H9 (cell line): ENCODE results near the gene INTS6L. TPM values are rescaled to one million over a fixed set of nuclear protein-coding genes. Genes with fewer than 3 reads are reported as not detected.

ENCODE experiments used
- DNase-seq: peaks from one replicate; pipeline ENCODE4 v3.0.0-alpha.2; 2017
- H2AFZ ChIP-seq: one replicate; pipeline ENCODE4 v1.6.1; 2013; ENCODE audit warnings: mild to moderate bottlenecking, low read length, control low read depth, moderate library complexity
- H2AK5ac ChIP-seq: 2 replicates; pipeline ENCODE4 v1.6.1; 2013; ENCODE audit warnings: low read length, control low read depth, mixed read lengths; ENCODE audit not compliant: insufficient read length
- H2BK120ac ChIP-seq: one replicate; pipeline ENCODE4 v1.6.1; 2013; ENCODE audit warnings: low read depth, mild to moderate bottlenecking, low read length, control low read depth, inconsistent platforms; ENCODE audit not compliant: poor library complexity, severe bottlenecking
- H2BK12ac ChIP-seq: 2 replicates; pipeline ENCODE4 v1.6.1; 2013; ENCODE audit warnings: low read length, control low read depth, mixed read lengths, low read depth; ENCODE audit not compliant: insufficient read length
- H2BK15ac ChIP-seq: 2 replicates; pipeline ENCODE4 v1.6.1; 2013; ENCODE audit warnings: low read depth, low read length, control low read depth
- H2BK20ac ChIP-seq: one replicate; pipeline ENCODE4 v1.6.1; 2013; ENCODE audit warnings: low read depth, mild to moderate bottlenecking, low read length, control low read depth, inconsistent platforms; ENCODE audit not compliant: poor library complexity, severe bottlenecking
- H2BK5ac ChIP-seq: 2 replicates; pipeline ENCODE4 v1.6.1; 2013; ENCODE audit warnings: low read length, control low read depth, mixed read lengths; ENCODE audit not compliant: insufficient read length
- H3K14ac ChIP-seq: 2 replicates; pipeline ENCODE4 v1.6.1; 2013; ENCODE audit warnings: low read length, control low read depth; ENCODE audit not compliant: insufficient read depth
- H3K18ac ChIP-seq: 2 replicates; pipeline ENCODE4 v1.6.1; 2013; ENCODE audit warnings: low read depth, mild to moderate bottlenecking, mixed read lengths, low read length, control low read depth; ENCODE audit not compliant: insufficient read length
- H3K23ac ChIP-seq: 2 replicates; pipeline ENCODE4 v1.6.1; 2013; ENCODE audit warnings: low read length, control low read depth, mixed read lengths, low read depth; ENCODE audit not compliant: insufficient read length
- H3K23me2 ChIP-seq: 2 replicates; pipeline ENCODE4 v1.6.1; 2013; ENCODE audit warnings: low read depth, mild to moderate bottlenecking, mixed read lengths, low read length, control low read depth; ENCODE audit not compliant: insufficient read length, poor library complexity, severe bottlenecking
- H3K27ac ChIP-seq: 2 replicates; pipeline ENCODE4 v1.5.1; 2013; ENCODE audit warnings: low read length, control low read depth, mixed read lengths, low read depth; ENCODE audit not compliant: insufficient read length
- H3K27me3 ChIP-seq: 2 replicates; pipeline ENCODE4 v1.6.1; 2013; ENCODE audit warnings: low read length, control low read depth, inconsistent platforms; ENCODE audit not compliant: insufficient read depth
- H3K4ac ChIP-seq: 2 replicates; pipeline ENCODE4 v1.6.1; 2013; ENCODE audit warnings: low read depth, mild to moderate bottlenecking, control low read depth, inconsistent platforms, low read length, moderate library complexity
- H3K4me1 ChIP-seq: 2 replicates; pipeline ENCODE4 v1.6.1; 2013; ENCODE audit warnings: low read length, control low read depth, inconsistent platforms; ENCODE audit not compliant: insufficient read depth
- H3K4me2 ChIP-seq: 2 replicates; pipeline ENCODE4 v1.6.1; 2013; ENCODE audit warnings: low read length, control low read depth, mixed read lengths; ENCODE audit not compliant: insufficient read length, insufficient read depth
- H3K56ac ChIP-seq: 2 replicates; pipeline ENCODE4 v1.6.1; 2013; ENCODE audit warnings: low read depth, mild to moderate bottlenecking, mixed read lengths, low read length, control low read depth; ENCODE audit not compliant: insufficient read length
- H3K79me1 ChIP-seq: 2 replicates; pipeline ENCODE4 v1.6.1; 2013; ENCODE audit warnings: low read depth, mild to moderate bottlenecking, moderate library complexity, low read length, control low read depth, inconsistent platforms; ENCODE audit not compliant: insufficient read depth, poor library complexity, severe bottlenecking
- H3K79me2 ChIP-seq: 2 replicates; pipeline ENCODE4 v1.6.1; 2013; ENCODE audit warnings: low read length, control low read depth, inconsistent platforms; ENCODE audit not compliant: insufficient read depth
- H3K9ac ChIP-seq: 2 replicates; pipeline ENCODE4 v1.6.1; 2013; ENCODE audit warnings: low read length, control low read depth, mixed read lengths; ENCODE audit not compliant: insufficient read length; ENCODE audit errors: extremely low read depth
- H3K9me3 ChIP-seq: one replicate; pipeline ENCODE4 v1.6.1; 2013; ENCODE audit warnings: low read depth, low read length, inconsistent platforms; ENCODE audit not compliant: control insufficient read depth
- H3T11ph ChIP-seq: one replicate; pipeline ENCODE4 v1.6.1; 2013; ENCODE audit warnings: mild to moderate bottlenecking, low read length, control low read depth, inconsistent platforms
- H4K20me1 ChIP-seq: one replicate; pipeline ENCODE4 v1.6.1; 2013; ENCODE audit not compliant: control insufficient read depth, insufficient read length, insufficient read depth
- H4K5ac ChIP-seq: 2 replicates; pipeline ENCODE4 v1.6.1; 2013; ENCODE audit warnings: low read depth, mild to moderate bottlenecking, mixed read lengths, low read length, control low read depth; ENCODE audit not compliant: insufficient read length
- H4K8ac ChIP-seq: replicated peaks from 2 replicates; pipeline ENCODE4 v1.6.1; 2013; ENCODE audit warnings: low read length, control low read depth, mixed read lengths, low read depth; ENCODE audit not compliant: insufficient read length
- H4K91ac ChIP-seq: 2 replicates; pipeline ENCODE4 v1.6.1; 2013; ENCODE audit warnings: low read depth, mild to moderate bottlenecking, moderate library complexity, mixed read lengths, low read length, control low read depth; ENCODE audit not compliant: insufficient read length
- H3K27ac Mint-ChIP-seq, 3 experiments: 2 replicates in 2 of 3; 3 replicates in 1 of 3; pipeline ENCODE4 v1.8.0; 2020 to 2021; ENCODE audit warnings: mixed read lengths in 3 of 3, mild to moderate bottlenecking in 1 of 3, moderate library complexity in 1 of 3
- H3K27me3 Mint-ChIP-seq: 2 replicates; pipeline ENCODE4 v1.8.0; 2021; ENCODE audit warnings: low read depth, mild to moderate bottlenecking, moderate library complexity, mixed read lengths
- H3K36me3 Mint-ChIP-seq, 3 experiments: 2 replicates in 2 of 3; 3 replicates in 1 of 3; pipeline ENCODE4 v1.8.0; 2020 to 2021; ENCODE audit warnings: low read depth in 3 of 3, mixed read lengths in 3 of 3; ENCODE audit not compliant: insufficient read depth in 1 of 3
- H3K4me1 Mint-ChIP-seq, 2 experiments: 2 replicates each; pipeline ENCODE4 v1.8.0; 2020; ENCODE audit warnings: mixed read lengths in 2 of 2
- H3K4me3 Mint-ChIP-seq, 2 experiments: 2 replicates in 1 of 2; 3 replicates in 1 of 2; pipeline ENCODE4 v1.8.0; 2020 to 2021; ENCODE audit warnings: mild to moderate bottlenecking in 2 of 2, mixed read lengths in 2 of 2, moderate library complexity in 1 of 2
- H3K9me3 Mint-ChIP-seq, 2 experiments: 2 replicates in 1 of 2; 3 replicates in 1 of 2; pipeline ENCODE4 v1.8.0; 2020; ENCODE audit warnings: mild to moderate bottlenecking in 2 of 2, mixed read lengths in 2 of 2, moderate library complexity in 1 of 2
- total RNA-seq: library from RNA; stranded (reverse); gene quantifications from 2 replicates; pipeline ENCODE4 v1.2.1, GENCODE V29; 2021
- TF ChIP-seq, protein P1 (sequence below): fragments of 200-600 bp; sonication (generic); conservative IDR thresholded peaks from 3 replicates; pipeline ENCODE4 v1.8.0; 2021; ENCODE audit warnings: antibody characterized with exemption, mild to moderate bottlenecking

Gene INTS6L
- total RNA-seq, 1 experiment from 2014 or later: 7.8 TPM

DNA sequence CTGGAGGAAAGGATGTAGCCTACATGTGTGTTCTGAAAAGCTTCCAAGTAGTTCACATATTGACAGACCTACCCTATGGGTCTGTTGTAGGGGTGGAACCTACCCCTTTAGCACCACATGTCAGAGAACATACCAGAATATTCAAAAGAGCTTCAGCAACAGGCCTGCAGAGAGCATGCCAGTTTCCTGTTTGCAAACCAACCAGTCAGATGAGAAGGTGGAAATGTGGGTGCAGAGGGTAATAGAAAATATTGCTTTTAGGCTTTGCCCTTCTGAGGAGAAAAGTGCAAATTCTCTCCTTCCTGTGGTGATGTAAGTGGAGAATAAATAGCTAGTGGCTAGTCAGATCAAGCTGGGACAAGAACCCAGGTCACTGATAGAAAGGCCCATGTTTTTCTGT, 16.4 kb downstream of the INTS6L start:
- Histone ChIP-seq H3K23me2 (no peaks in the 10 kb centered on the region), H3K9ac (no peak overlapping the region), H2AFZ (no peak overlapping the region), H2AK5ac (no peak overlapping the region), H3K27ac (no peak overlapping the region), H3K56ac (no peak overlapping the region), H3K18ac (no peak overlapping the region), H2BK5ac (no peak overlapping the region), H3K27me3 (no peaks in the 10 kb centered on the region), H3K79me1 (no peaks in the 10 kb centered on the region), H3K4ac (no peak overlapping the region), H3K4me1 (no peaks in the 10 kb centered on the region), H3T11ph (no peak overlapping the region), H4K20me1 (no peaks in the 10 kb centered on the region), H3K14ac (no peak overlapping the region), H3K9me3 (peaks cover 17% of the 10 kb centered on the region), H3K23ac (no peak overlapping the region), H4K8ac (no peak overlapping the region), H2BK120ac (no peak overlapping the region), H4K5ac (no peak overlapping the region), H4K91ac (no peak overlapping the region), H2BK15ac (no peak overlapping the region), H2BK12ac (no peak overlapping the region), H2BK20ac (no peak overlapping the region), H3K79me2 (no peaks in the 10 kb centered on the region), H3K4me2 (no peak overlapping the region)
- H3K4me3 Mint-ChIP-seq: no peak overlapping the region
- DNase-seq: no peak
- H3K36me3 Mint-ChIP-seq: no peaks in the 10 kb centered on the region
- H3K27ac Mint-ChIP-seq: no peak overlapping the region
- H3K9me3 Mint-ChIP-seq: peaks cover 46 to 51% of the 10 kb centered on the region in 2 experiments
- H3K27me3 Mint-ChIP-seq: no peaks in the 10 kb centered on the region
- TF ChIP-seq, protein P1, sequence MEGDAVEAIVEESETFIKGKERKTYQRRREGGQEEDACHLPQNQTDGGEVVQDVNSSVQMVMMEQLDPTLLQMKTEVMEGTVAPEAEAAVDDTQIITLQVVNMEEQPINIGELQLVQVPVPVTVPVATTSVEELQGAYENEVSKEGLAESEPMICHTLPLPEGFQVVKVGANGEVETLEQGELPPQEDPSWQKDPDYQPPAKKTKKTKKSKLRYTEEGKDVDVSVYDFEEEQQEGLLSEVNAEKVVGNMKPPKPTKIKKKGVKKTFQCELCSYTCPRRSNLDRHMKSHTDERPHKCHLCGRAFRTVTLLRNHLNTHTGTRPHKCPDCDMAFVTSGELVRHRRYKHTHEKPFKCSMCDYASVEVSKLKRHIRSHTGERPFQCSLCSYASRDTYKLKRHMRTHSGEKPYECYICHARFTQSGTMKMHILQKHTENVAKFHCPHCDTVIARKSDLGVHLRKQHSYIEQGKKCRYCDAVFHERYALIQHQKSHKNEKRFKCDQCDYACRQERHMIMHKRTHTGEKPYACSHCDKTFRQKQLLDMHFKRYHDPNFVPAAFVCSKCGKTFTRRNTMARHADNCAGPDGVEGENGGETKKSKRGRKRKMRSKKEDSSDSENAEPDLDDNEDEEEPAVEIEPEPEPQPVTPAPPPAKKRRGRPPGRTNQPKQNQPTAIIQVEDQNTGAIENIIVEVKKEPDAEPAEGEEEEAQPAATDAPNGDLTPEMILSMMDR: no peak
- peaks cover 0 to 3% of the 10 kb centered on the region in 2 experiments; a peak in 1 of 4 replicates for H3K4me1 Mint-ChIP-seq
